GM12878 (cell line): ENCODE measurements around the gene SNU13. TPM values are rescaled to one million over a fixed set of nuclear protein-coding genes. Genes with fewer than 3 reads are reported as not detected.

Experiments used
- ATAC-seq: fragments of 200-7000 bp; cut with Tn5 transposase; 3 replicates; pipeline ENCODE4 v1.9.1; 2020; ENCODE audit warnings: mild to moderate bottlenecking, moderate library complexity
- BruUV-seq: library from RNA; stranded (reverse); fragments of 400-500 nt; replicated peaks from 2 replicates; lab custom pipeline; 2021; lab: Mats Ljungman, UMichigan
- CTCF ChIA-PET: fragments of 300-600 bp; sonication (Branson Sonifier 250); formaldehyde crosslinking; extraction: SDS; loops from one replicate; lab custom pipeline; 2021; ENCODE audit warnings: inconsistent platforms; lab: Yijun Ruan, JAX
- POLR2A ChIA-PET: fragments of 350-600 bp; formaldehyde crosslinking; extraction: SDS; loops from one replicate; lab custom pipeline; 2021; ENCODE audit warnings: inconsistent platforms; lab: Charles Lee
- RAD21 ChIA-PET: fragments of 300-600 bp; sonication (Branson Sonifier 250); formaldehyde crosslinking; loops from one replicate; lab custom pipeline; 2023; ENCODE audit warnings: antibody characterized with exemption; ENCODE audit not compliant: unreplicated experiment; lab: Charles Lee
- SMC1A ChIA-PET: fragments of 300-600 bp; sonication (Branson Sonifier 250); formaldehyde crosslinking; loops from one replicate; lab custom pipeline; 2023; ENCODE audit not compliant: unreplicated experiment, uncharacterized antibody; lab: Charles Lee
- DNase-seq: peaks from one replicate; pipeline ENCODE4 v3.0.0-alpha.2; 2011; ENCODE audit warnings: low read depth, low spot score
- FAIRE-seq: peaks from 3 replicates; lab custom pipeline; 2011; peaks lifted over from hg19 to GRCh38; lab: Jason Lieb, UNC
- H2AFZ ChIP-seq: 2 replicates; pipeline ENCODE4 v1.6.0; 2011; ENCODE audit warnings: low read depth, low read length, control low read depth; ENCODE audit not compliant: control insufficient read depth
- H3K27ac ChIP-seq: 2 replicates; pipeline ENCODE4 v1.5.1; 2011; ENCODE audit warnings: control low read depth; ENCODE audit not compliant: control insufficient read depth, insufficient read depth
- H3K27me3 ChIP-seq, 2 experiments: replicated peaks in 1 of 2; 2 replicates each; pipeline versions ENCODE4 v1.6.0 to v1.6.1; 2011; ENCODE audit warnings: low read length in 1 of 2; ENCODE audit not compliant: control insufficient read depth in 2 of 2, insufficient read depth in 2 of 2
- H3K36me3 ChIP-seq, 2 experiments: 2 replicates each; pipeline ENCODE4 v1.5.1; 2011; ENCODE audit warnings: low read length in 1 of 2; ENCODE audit not compliant: control insufficient read depth in 2 of 2, insufficient read depth in 2 of 2
- H3K4me1 ChIP-seq: 2 replicates; pipeline ENCODE4 v1.6.1; 2011; ENCODE audit warnings: mild to moderate bottlenecking, low read length, moderate library complexity, mixed read lengths; ENCODE audit not compliant: control insufficient read depth, insufficient read depth
- H3K4me2 ChIP-seq: 2 replicates; pipeline ENCODE4 v1.6.0; 2011; ENCODE audit warnings: control low read depth; ENCODE audit not compliant: control insufficient read depth, insufficient read depth
- H3K4me3 ChIP-seq: fragments of 200-600 bp; sonication (generic); 2 replicates; pipeline ENCODE4 v1.5.1; 2016
- H3K79me2 ChIP-seq: 2 replicates; pipeline ENCODE4 v1.6.0; 2011; ENCODE audit warnings: low read length; ENCODE audit not compliant: control insufficient read depth, insufficient read depth
- H3K9ac ChIP-seq: 2 replicates; pipeline ENCODE4 v1.8.0; 2011; ENCODE audit warnings: low read length, control low read depth, mixed read lengths; ENCODE audit not compliant: control insufficient read depth, insufficient read depth
- H3K9me3 ChIP-seq: replicated peaks from 3 replicates; pipeline ENCODE4 v1.5.1; 2011; ENCODE audit warnings: mild to moderate bottlenecking, low read length; ENCODE audit not compliant: control insufficient read depth, insufficient read depth
- H4K20me1 ChIP-seq: 2 replicates; pipeline ENCODE4 v1.6.0; 2011; ENCODE audit not compliant: control insufficient read depth, insufficient read depth
- BMI1 ChIP-seq: fragments of 450-650 bp; IDR thresholded peaks from 2 replicates; pipeline ENCODE4 v1.6.1; 2016; ENCODE audit warnings: mild to moderate bottlenecking, moderate library complexity, borderline replicate concordance
- CBX5 ChIP-seq: sonication (generic); IDR thresholded peaks from 2 replicates; pipeline ENCODE4 v1.6.1; 2016; ENCODE audit warnings: low read depth, moderate library complexity, mild to moderate bottlenecking, inconsistent platforms
- CHD1 ChIP-seq: IDR thresholded peaks from 2 replicates; pipeline ENCODE4 v1.6.1; 2012; ENCODE audit warnings: low read depth, low read length, improper control_type of control experiment
- GABPA ChIP-seq: IDR thresholded peaks from 2 replicates; pipeline ENCODE4 v1.6.1; 2014; ENCODE audit warnings: antibody characterized with exemption, low read depth, mild to moderate bottlenecking, inconsistent platforms
- HDAC6 ChIP-seq: fragments of 200-600 bp; sonication (generic); IDR thresholded peaks from one replicate; pipeline ENCODE4 v1.8.0; 2017; ENCODE audit warnings: antibody characterized with exemption; ENCODE audit not compliant: unreplicated experiment
- IKZF2 ChIP-seq, 2 experiments: fragments of 450-650 bp; IDR thresholded peaks; 2 replicates each; pipeline ENCODE4 v1.6.1; 2017; ENCODE audit warnings: mild to moderate bottlenecking in 2 of 2, moderate library complexity in 2 of 2
- JUNB ChIP-seq: IDR thresholded peaks from 2 replicates; pipeline ENCODE4 v1.6.1; 2016; ENCODE audit warnings: antibody characterized with exemption, mild to moderate bottlenecking
- KDM1A ChIP-seq: fragments of 200-600 bp; sonication (generic); IDR thresholded peaks from 2 replicates; pipeline ENCODE4 v1.6.1; 2016; ENCODE audit warnings: borderline replicate concordance
- KLF5 ChIP-seq: fragments of 450-650 bp; IDR thresholded peaks from 2 replicates; pipeline ENCODE4 v1.6.1; 2014; ENCODE audit warnings: mild to moderate bottlenecking; ENCODE audit not compliant: partially characterized antibody
- LARP7 ChIP-seq: fragments of 450-650 bp; IDR thresholded peaks from 2 replicates; pipeline ENCODE4 v1.6.1; 2017; ENCODE audit warnings: mild to moderate bottlenecking
- NKRF ChIP-seq: fragments of 450-650 bp; conservative IDR thresholded peaks from 2 replicates; pipeline ENCODE4 v1.6.1; 2017; ENCODE audit warnings: mild to moderate bottlenecking, moderate library complexity
- NR2C1 ChIP-seq: fragments of 450-650 bp; IDR thresholded peaks from 2 replicates; pipeline ENCODE4 v1.6.1; 2017; ENCODE audit warnings: antibody characterized with exemption, mild to moderate bottlenecking, moderate library complexity
- PBX3 ChIP-seq: IDR thresholded peaks from 2 replicates; pipeline ENCODE4 v1.6.1; 2011; ENCODE audit warnings: mild to moderate bottlenecking, low read depth, low read length, moderate library complexity; ENCODE audit not compliant: insufficient replicate concordance
- RBBP5 ChIP-seq: fragments of 200-600 bp; sonication (generic); conservative IDR thresholded peaks from 2 replicates; pipeline ENCODE4 v1.6.1; 2016
- SIX5 ChIP-seq: IDR thresholded peaks from 2 replicates; pipeline ENCODE4 v1.6.1; 2011; ENCODE audit warnings: mild to moderate bottlenecking, low read depth, low read length, moderate library complexity; ENCODE audit not compliant: severe bottlenecking
- SMAD5 ChIP-seq: IDR thresholded peaks from 2 replicates; pipeline ENCODE4 v1.6.1; 2016; ENCODE audit warnings: antibody characterized with exemption, low read depth
- WGBS: methylation state at CpG from one replicate; pipeline ENCODE4 v1.1.6; 2016; ENCODE audit warnings: low lambda C conversion rate; ENCODE audit not compliant: insufficient replicate concordance, insufficient coverage; ENCODE audit errors: missing lambda C conversion rate; 5-methylcytosine and 5-hydroxymethylcytosine counted together
- in situ Hi-C: fragments of 300-500 bp; cut with MboI; formaldehyde crosslinking; loops from 9 replicates; pipeline ENCODE4 v1.14.3; 2018; ENCODE audit warnings: mixed read lengths
- intact Hi-C: fragments of 100-400 bp; cut with micrococcal nuclease; formaldehyde crosslinking; loops from one replicate; pipeline ENCODE4 v1.14.2; 2022; ENCODE audit not compliant: unreplicated experiment
- polyA plus RNA-seq, 11 experiments: library from polyadenylated mRNA; depleted of rRNA in 4 of 11; unstranded in 6 of 11; stranded (reverse) in 5 of 11; fragments of >200 nt; fragmentation: Nextera tagmentation in 4 of 11; fragmentation: Illumina TruSeq in 1 of 11; extraction: Ambion mirVana in 4 of 11; extraction: Trizol in 1 of 11; gene quantifications; 1 replicate in 1 of 11; 2 replicates in 10 of 11; pipeline versions ENCODE4 v1.2.1 to v1.2.3, GENCODE V29; 2011 to 2016; ENCODE audit warnings: inconsistent platforms in 2 of 11, missing spikeins in 2 of 11, low read depth in 1 of 11
- total RNA-seq, 4 experiments: library from RNA; depleted of rRNA in 3 of 4; stranded (reverse); fragments of >200 nt in 3 of 4; fragmentation: Illumina TruSeq in 1 of 4; extraction: Trizol in 1 of 4; gene quantifications; 2 replicates each; pipeline versions ENCODE4 v1.2.1 to v1.2.3, GENCODE V29; 2013 to 2021

The SNU13 gene
- total and polyA plus RNA-seq, 10 of the 15 experiments (the other 5 are each of a cell fraction or from before 2014, with no cell fraction given): 157 to 870 (median 256) TPM

- ChIA-PET CTCF (interaction anchor here (1.1 to 1.7 kb wide), 3 partner anchors 9 to 133 kb away, joined by 3 to 5 read pairs (median 5); no protein-coding TSS in a partner anchor), POLR2A (no interaction called here), SMC1A (interaction anchor here (1.1 kb wide), 1 partner anchor 179 kb away, joined by 3 read pairs; no protein-coding TSS in a partner anchor), RAD21 (no interaction called here)
- BruUV-seq: no TSS peak
- intact Hi-C loops: no loop called here
- no peak overlapping the region for H3K27ac ChIP-seq
- ATAC-seq (no peak), FAIRE-seq (no peak), DNase-seq (no peak)
- H3K79me2 ChIP-seq: peaks cover 22% of the 10 kb centered on the region
- TF ChIP-seq RBBP5: no peak
- no peak for TF ChIP-seq CHD1
- TF ChIP-seq GABPA: no peak
- no peak for TF ChIP-seq SMAD5
- TF ChIP-seq HDAC6: no peak
- TF ChIP-seq SIX5: no peak
- no peak for TF ChIP-seq BMI1
- TF ChIP-seq JUNB: no peak
- no peak for TF ChIP-seq NR2C1
- 82% methylated on average over 4 of the region's 4 CpGs for WGBS
- H3K9ac ChIP-seq: no peak overlapping the region
- H3K4me1 ChIP-seq: no peaks in the 10 kb centered on the region
- H4K20me1 ChIP-seq: no peaks in the 10 kb centered on the region
- H3K4me3 ChIP-seq: no peak overlapping the region
- H3K4me2 ChIP-seq: no peak overlapping the region
- H3K36me3 ChIP-seq: peaks cover 25 to 33% of the 10 kb centered on the region in 2 experiments
- no peaks in the 10 kb centered on the region for H3K27me3 ChIP-seq
- H2AFZ ChIP-seq: no peak overlapping the region
- in situ Hi-C loops: no loop called here
- no peaks in the 10 kb centered on the region for H3K9me3 ChIP-seq
Measured at GRCh38 chr22:41676134-41676533, 12.5 kb downstream of the SNU13 start.

GRCh38 chr22:41674846-41675340, 13.8 kb downstream of the SNU13 start:
- in situ Hi-C loops (no loop called here), intact Hi-C loops (no loop called here)
- 99% methylated on average over 12 of the region's 12 CpGs for WGBS
- ATAC-seq: no peak
- Histone ChIP-seq H3K36me3 (peaks cover 21 to 30% of the 10 kb centered on the region in 2 experiments), H2AFZ (no peak overlapping the region), H3K4me3 (no peak overlapping the region), H3K4me2 (no peak overlapping the region), H3K79me2 (peaks cover 11% of the 10 kb centered on the region), H3K4me1 (no peaks in the 10 kb centered on the region), H3K9ac (no peak overlapping the region), H3K27ac (no peak overlapping the region), H3K27me3 (no peaks in the 10 kb centered on the region), H3K9me3 (no peaks in the 10 kb centered on the region), H4K20me1 (no peaks in the 10 kb centered on the region)
- RAD21 ChIA-PET: no interaction called here
- no peak for DNase-seq
- POLR2A ChIA-PET: no interaction called here
- SMC1A ChIA-PET: interaction anchor here (0.9 to 1.1 kb wide), 2 partner anchors 56 to 181 kb away, joined by 3 to 4 read pairs; no protein-coding TSS in a partner anchor
- CTCF ChIA-PET: interaction anchor here (0.6 to 1.7 kb wide), 4 partner anchors 8 to 152 kb away, joined by 3 to 5 read pairs (median 4); no protein-coding TSS in a partner anchor
- FAIRE-seq: no peak
- BruUV-seq: no TSS peak
- TF ChIP-seq PBX3 (no peak), KDM1A (no peak), IKZF2 (IDR thresholded peaks at IDR 0.05) (no peak), LARP7 (no peak), KLF5 (no peak), CBX5 (no peak), NKRF (no peak)
